Measurements from ENCODE around the gene KLHL21.

Gene KLHL21

GRCh38 chr1:6546326-6546725 lies 56.3 kb downstream of the KLHL21 start:
- no peak for DNase-seq

- DNase-seq: no peak
Observed at GRCh38 chr1:6545276-6546112, 57.2 kb downstream of the KLHL21 start.

- no peak for DNase-seq
Observed at GRCh38 chr1:6544831-6545230, 57.8 kb downstream of the KLHL21 start.

Data from midbrain (tissue), 1 donor.